IMR-90 (cell line): ENCODE results near the gene COL6A5. TPM values are rescaled to one million over a fixed set of nuclear protein-coding genes. Genes with fewer than 3 reads are reported as not detected.

Experiments used
- ATAC-seq: fragments of 200-7000 bp; cut with Tn5 transposase; 2 replicates; pipeline ENCODE4 v1.9.1; 2020; ENCODE audit warnings: low read depth, mild to moderate bottlenecking, moderate library complexity
- BruUV-seq: library from RNA; stranded (reverse); fragments of 400-500 nt; replicated peaks from 2 replicates; lab custom pipeline; 2021; lab: Mats Ljungman, UMichigan
- CTCF ChIA-PET: fragments of 300-600 bp; formaldehyde crosslinking; extraction: SDS; loops from one replicate; lab custom pipeline; 2021; ENCODE audit warnings: antibody characterized with exemption; lab: Yijun Ruan, JAX
- POLR2A ChIA-PET: fragments of 300-600 bp; sonication (Branson Sonifier 250); formaldehyde crosslinking; loops from one replicate; lab custom pipeline; 2022; ENCODE audit warnings: antibody characterized with exemption; ENCODE audit not compliant: unreplicated experiment; lab: Charles Lee
- DNase-seq: peaks from one replicate; pipeline ENCODE4 v3.0.0; 2013
- H2AFZ ChIP-seq: replicated peaks from 2 replicates; pipeline ENCODE3; 2013; ENCODE audit warnings: low read length, mild to moderate bottlenecking; ENCODE audit not compliant: poor library complexity
- H2AK5ac ChIP-seq: 2 replicates; pipeline ENCODE4 v1.6.1; 2013; ENCODE audit warnings: low read depth, low read length, inconsistent platforms
- H2AK9ac ChIP-seq: replicated peaks from 2 replicates; pipeline ENCODE3; 2013; ENCODE audit warnings: mild to moderate bottlenecking, low read depth, low read length, moderate library complexity; ENCODE audit not compliant: poor library complexity
- H2BK120ac ChIP-seq: 2 replicates; pipeline ENCODE4 v1.6.1; 2013; ENCODE audit warnings: low read depth, low read length, inconsistent platforms
- H2BK15ac ChIP-seq: 3 replicates; pipeline ENCODE4 v1.6.1; 2013; ENCODE audit warnings: low read depth, low read length, inconsistent platforms
- H2BK20ac ChIP-seq: 2 replicates; pipeline ENCODE4 v1.6.1; 2013; ENCODE audit warnings: low read depth, mild to moderate bottlenecking, inconsistent platforms, low read length, moderate library complexity
- H2BK5ac ChIP-seq: 2 replicates; pipeline ENCODE4 v1.6.1; 2013; ENCODE audit warnings: mild to moderate bottlenecking, low read depth, low read length, inconsistent platforms; ENCODE audit not compliant: poor library complexity, severe bottlenecking
- H3K14ac ChIP-seq: replicated peaks from 2 replicates; pipeline ENCODE4 v1.6.1; 2013; ENCODE audit warnings: low read depth, low read length, inconsistent platforms
- H3K18ac ChIP-seq: 2 replicates; pipeline ENCODE4 v1.6.1; 2013; ENCODE audit warnings: low read depth, low read length, control low read depth
- H3K23ac ChIP-seq: 2 replicates; pipeline ENCODE4 v1.6.1; 2013; ENCODE audit warnings: low read depth, low read length, inconsistent platforms
- H3K27ac ChIP-seq: 2 replicates; pipeline ENCODE4 v1.5.1; 2013; ENCODE audit warnings: mild to moderate bottlenecking, control low read depth, low read length; ENCODE audit not compliant: insufficient read depth
- H3K27me3 ChIP-seq: 2 replicates; pipeline ENCODE4 v1.6.1; 2013; ENCODE audit warnings: low read length; ENCODE audit not compliant: control insufficient read depth, insufficient read depth
- H3K36me3 ChIP-seq: 2 replicates; pipeline ENCODE4 v1.6.1; 2013; ENCODE audit warnings: low read length, mixed read lengths; ENCODE audit not compliant: control insufficient read depth, insufficient read depth
- H3K4ac ChIP-seq: 2 replicates; pipeline ENCODE4 v1.6.1; 2013; ENCODE audit warnings: low read depth, low read length, inconsistent platforms
- H3K4me1 ChIP-seq: 2 replicates; pipeline ENCODE4 v1.6.1; 2013; ENCODE audit warnings: low read length, mixed read lengths; ENCODE audit not compliant: control insufficient read depth, insufficient read depth
- H3K4me2 ChIP-seq: 2 replicates; pipeline ENCODE4 v1.6.1; 2013; ENCODE audit warnings: low read depth, mild to moderate bottlenecking, control low read depth, low read length, moderate library complexity
- H3K4me3 ChIP-seq: 2 replicates; pipeline ENCODE4 v1.5.1; 2013; ENCODE audit warnings: low read depth, mild to moderate bottlenecking, control low read depth, low read length, moderate library complexity; ENCODE audit not compliant: insufficient read depth
- H3K56ac ChIP-seq: 2 replicates; pipeline ENCODE4 v1.6.1; 2013; ENCODE audit warnings: low read length, inconsistent platforms; ENCODE audit not compliant: insufficient read depth; ENCODE audit errors: extremely low read depth
- H3K79me1 ChIP-seq, 2 experiments: 2 replicates each; pipeline ENCODE4 v1.6.1; 2013; ENCODE audit warnings: low read length in 2 of 2, inconsistent platforms in 1 of 2, low read depth in 1 of 2
- H3K9ac ChIP-seq: 2 replicates; pipeline ENCODE4 v1.6.1; 2013; ENCODE audit warnings: low read depth, low read length, control low read depth
- H3K9me1 ChIP-seq: 2 replicates; pipeline ENCODE4 v1.6.1; 2013; ENCODE audit warnings: low read length, inconsistent platforms; ENCODE audit not compliant: insufficient read depth
- H3K9me3 ChIP-seq: 2 replicates; pipeline ENCODE4 v1.6.1; 2013; ENCODE audit warnings: low read length; ENCODE audit not compliant: control insufficient read depth, insufficient read depth
- H4K20me1 ChIP-seq: 2 replicates; pipeline ENCODE4 v1.6.1; 2013; ENCODE audit warnings: low read length, inconsistent platforms; ENCODE audit not compliant: insufficient read depth
- H4K5ac ChIP-seq: 2 replicates; pipeline ENCODE4 v1.6.1; 2013; ENCODE audit warnings: mild to moderate bottlenecking, low read depth, low read length, control low read depth
- H4K8ac ChIP-seq, 2 experiments: 2 replicates each; pipeline ENCODE4 v1.6.1; 2013; ENCODE audit warnings: low read depth in 2 of 2, low read length in 2 of 2, control low read depth in 1 of 2, inconsistent platforms in 1 of 2
- H4K91ac ChIP-seq: 2 replicates; pipeline ENCODE4 v1.6.1; 2013; ENCODE audit warnings: low read depth, low read length, inconsistent platforms; ENCODE audit not compliant: insufficient read depth
- CHD1 ChIP-seq: IDR thresholded peaks from 2 replicates; pipeline ENCODE4 v1.6.1; 2012; ENCODE audit warnings: low read depth, low read length, improper control_type of control experiment
- FOS ChIP-seq: fragments of 150-350 bp; IDR thresholded peaks from 2 replicates; pipeline ENCODE4 v1.6.1; 2016; ENCODE audit warnings: low read depth, low read length
- NFE2L2 ChIP-seq: fragments of 150-350 bp; IDR thresholded peaks from 2 replicates; pipeline ENCODE4 v1.6.1; 2016; ENCODE audit warnings: low read depth, mild to moderate bottlenecking, low read length
- WGBS, 2 experiments: methylation state at CpG; one replicate each; pipeline versions ENCODE4 v1.1.5 to v1.1.7; 2013; ENCODE audit warnings: missing lambda C conversion rate in 2 of 2; ENCODE audit not compliant: insufficient read length in 1 of 2; ENCODE audit errors: extremely low coverage in 2 of 2; 5-methylcytosine and 5-hydroxymethylcytosine counted together
- dilution Hi-C: fragments of 300-500 bp; cut with HindIII; formaldehyde crosslinking; loops from one replicate; pipeline ENCODE4 v1.14.3; 2018; ENCODE audit warnings: low sequenced_read_pairs; ENCODE audit not compliant: unreplicated experiment
- in situ Hi-C: fragments of 300-500 bp; cut with MboI; formaldehyde crosslinking; loops from 3 replicates; pipeline ENCODE4 v1.14.3; 2019; ENCODE audit warnings: low sequenced_read_pairs, inconsistent platforms, mixed read lengths
- intact Hi-C: fragments of 100-400 bp; cut with micrococcal nuclease; formaldehyde crosslinking; loops from 2 replicates; pipeline ENCODE4 v1.10.0; 2022
- polyA plus RNA-seq, 3 experiments: library from polyadenylated mRNA; depleted of rRNA; stranded (reverse); fragments of >200 nt; gene quantifications; 2 replicates each; pipeline ENCODE4 v1.2.3, GENCODE V29; 2012; ENCODE audit warnings: low replicate concordance in 1 of 3
- total RNA-seq: library from RNA; depleted of rRNA; stranded (reverse); fragments of >200 nt; gene quantifications from 2 replicates; pipeline ENCODE4 v1.2.3, GENCODE V29; 2012
- TF ChIP-seq, protein P1 (sequence below): conservative IDR thresholded peaks from 2 replicates; pipeline ENCODE4 v1.5.1; 2012; ENCODE audit warnings: mild to moderate bottlenecking, low read depth, low read length, improper control_type of control experiment

The COL6A5 gene
- total and polyA plus RNA-seq, 2 of the 4 experiments (the other 2 are of a cell fraction): not detected

DNA sequence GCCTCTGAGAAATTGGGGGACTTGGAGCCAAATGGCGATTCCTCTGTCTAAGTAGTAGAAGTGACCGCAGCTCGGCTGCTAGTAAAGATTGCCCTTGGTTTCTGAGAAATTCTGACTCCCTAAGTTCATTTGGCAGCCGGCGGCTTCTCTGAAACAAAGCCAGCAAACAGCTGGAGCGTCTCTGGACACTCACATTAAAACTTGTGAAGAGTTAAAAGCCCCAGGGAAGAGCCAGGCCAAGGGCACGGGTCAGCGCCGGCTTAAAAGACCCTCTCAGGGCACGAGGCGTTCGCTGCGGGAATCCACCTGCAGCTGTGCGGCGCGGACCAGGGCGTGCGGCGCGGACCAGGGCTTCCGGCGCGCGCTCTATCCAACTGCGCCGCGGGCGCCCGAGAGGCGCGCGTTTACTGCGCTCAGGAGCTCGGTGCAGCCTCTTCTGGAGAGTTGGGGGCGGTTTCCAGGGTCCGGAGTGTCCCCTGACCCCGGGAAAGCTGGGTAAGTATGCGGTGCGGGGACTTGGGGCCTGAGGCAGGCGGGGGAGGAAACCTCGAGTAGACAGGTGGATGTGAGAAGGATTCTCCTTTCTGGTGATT is at the start of gene COL6A5 (continued):
- TF ChIP-seq, protein P1, sequence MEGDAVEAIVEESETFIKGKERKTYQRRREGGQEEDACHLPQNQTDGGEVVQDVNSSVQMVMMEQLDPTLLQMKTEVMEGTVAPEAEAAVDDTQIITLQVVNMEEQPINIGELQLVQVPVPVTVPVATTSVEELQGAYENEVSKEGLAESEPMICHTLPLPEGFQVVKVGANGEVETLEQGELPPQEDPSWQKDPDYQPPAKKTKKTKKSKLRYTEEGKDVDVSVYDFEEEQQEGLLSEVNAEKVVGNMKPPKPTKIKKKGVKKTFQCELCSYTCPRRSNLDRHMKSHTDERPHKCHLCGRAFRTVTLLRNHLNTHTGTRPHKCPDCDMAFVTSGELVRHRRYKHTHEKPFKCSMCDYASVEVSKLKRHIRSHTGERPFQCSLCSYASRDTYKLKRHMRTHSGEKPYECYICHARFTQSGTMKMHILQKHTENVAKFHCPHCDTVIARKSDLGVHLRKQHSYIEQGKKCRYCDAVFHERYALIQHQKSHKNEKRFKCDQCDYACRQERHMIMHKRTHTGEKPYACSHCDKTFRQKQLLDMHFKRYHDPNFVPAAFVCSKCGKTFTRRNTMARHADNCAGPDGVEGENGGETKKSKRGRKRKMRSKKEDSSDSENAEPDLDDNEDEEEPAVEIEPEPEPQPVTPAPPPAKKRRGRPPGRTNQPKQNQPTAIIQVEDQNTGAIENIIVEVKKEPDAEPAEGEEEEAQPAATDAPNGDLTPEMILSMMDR: no peak

DNA sequence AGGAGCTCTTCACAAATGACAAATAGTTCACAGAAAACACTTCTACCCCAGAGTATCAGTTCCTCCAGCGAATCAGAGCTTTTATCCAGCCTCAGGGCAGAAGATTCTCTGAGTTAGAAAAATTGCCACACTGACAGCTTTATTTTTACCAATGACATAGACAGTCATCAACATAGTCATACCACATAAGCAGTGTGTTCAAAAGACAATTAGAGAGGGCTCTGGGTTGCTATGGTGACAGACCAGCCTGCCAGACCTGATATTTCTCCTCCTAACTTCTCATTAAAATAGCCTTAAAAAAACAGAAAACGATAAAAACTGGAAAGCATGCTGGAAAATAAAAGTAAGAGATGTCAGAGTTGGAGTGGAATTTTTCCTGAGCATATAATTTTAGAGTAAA is 45.9 kb upstream of the COL6A5 start:
- no peak for DNase-seq
- Histone ChIP-seq H3K23ac (no peak overlapping the region), H2BK15ac (no peak overlapping the region), H2AK5ac (no peak overlapping the region), H4K20me1 (no peaks in the 10 kb centered on the region), H2BK120ac (no peak overlapping the region), H4K8ac (no peak overlapping the region), H3K36me3 (no peaks in the 10 kb centered on the region), H2AFZ (no peak overlapping the region), H3K9me1 (no peaks in the 10 kb centered on the region), H3K4me1 (no peaks in the 10 kb centered on the region), H2BK20ac (no peak overlapping the region), H3K9me3 (no peaks in the 10 kb centered on the region), H3K4me2 (no peak overlapping the region), H2AK9ac (no peak overlapping the region), H3K79me1 (no peaks in the 10 kb centered on the region), H3K4me3 (no peak overlapping the region), H3K9ac (no peak overlapping the region), H4K91ac (no peak overlapping the region), H2BK5ac (no peak overlapping the region), H3K56ac (no peak overlapping the region), H3K27me3 (no peaks in the 10 kb centered on the region), H3K18ac (no peak overlapping the region), H3K14ac (no peak overlapping the region), H3K27ac (no peak overlapping the region), H3K4ac (no peak overlapping the region), H4K5ac (no peak overlapping the region)
- dilution Hi-C loops: no loop called here
- intact Hi-C loops: no loop called here
- no peak for ATAC-seq
- ChIA-PET CTCF (no interaction called here), POLR2A (no interaction called here)
- in situ Hi-C loops: no loop called here
- no CpG with 5 or more reads among the region's 2 CpGs for WGBS, 2 experiments
- TF ChIP-seq FOS (no peak), NFE2L2 (no peak), CHD1 (no peak)
- BruUV-seq: no TSS peak
